HG03039 (cell line): ENCODE measurements around the gene ARMC12.
"Not testable (repeated sequence)": the region's sequence is repeated elsewhere in the genome, so short reads cannot be mapped to it uniquely, and the experiment has no call there.

Source experiments
- ATAC-seq: cut with Tn5 transposase; IDR thresholded peaks from one replicate; pipeline ENCODE4 v1.9.1; 2021; ENCODE audit warnings: mild to moderate bottlenecking, moderate library complexity; ENCODE audit not compliant: unreplicated experiment

The ARMC12 gene

DNA sequence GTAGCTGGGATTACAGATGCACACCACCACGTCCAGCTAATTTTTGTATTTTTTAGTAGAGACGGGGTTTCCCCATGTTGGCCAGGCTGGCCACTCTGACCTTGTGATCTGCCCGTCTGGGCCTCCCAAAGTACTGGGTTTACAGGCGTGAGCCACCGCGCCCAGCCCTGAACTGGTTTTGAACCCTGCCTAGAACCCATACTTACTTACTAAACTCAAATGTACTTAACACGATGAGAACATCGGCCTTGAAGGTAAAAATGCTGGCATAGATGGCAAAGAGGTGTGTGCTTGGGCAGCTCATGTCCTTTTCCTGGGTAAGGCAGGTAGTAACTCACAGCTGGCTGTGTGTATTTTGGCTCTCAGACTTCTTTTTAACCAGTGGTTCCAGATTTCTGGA lies 3.2 kb upstream of the ARMC12 start:
- no peak for ATAC-seq

DNA sequence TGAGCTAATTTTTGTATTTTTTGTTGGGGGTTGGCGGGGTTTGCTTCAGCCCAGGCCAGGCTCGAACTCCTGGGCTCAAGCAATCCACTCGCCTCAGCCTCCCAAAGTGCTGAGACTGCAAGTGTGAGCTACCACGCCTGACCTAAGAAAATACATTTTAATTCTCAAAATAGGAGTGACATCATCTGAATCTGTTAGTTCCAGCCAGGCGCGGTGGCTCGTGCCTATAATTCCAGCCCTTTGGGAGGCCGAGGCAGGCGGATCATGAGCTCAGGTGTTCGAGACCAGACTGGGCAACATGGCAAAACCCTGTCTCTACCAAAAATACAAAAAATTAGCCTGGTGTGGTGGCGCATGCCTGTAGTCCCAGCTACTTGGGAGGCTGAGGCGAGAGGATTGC lies 2.5 kb upstream of the ARMC12 start:
- ATAC-seq, result not testable (repeated sequence)

DNA sequence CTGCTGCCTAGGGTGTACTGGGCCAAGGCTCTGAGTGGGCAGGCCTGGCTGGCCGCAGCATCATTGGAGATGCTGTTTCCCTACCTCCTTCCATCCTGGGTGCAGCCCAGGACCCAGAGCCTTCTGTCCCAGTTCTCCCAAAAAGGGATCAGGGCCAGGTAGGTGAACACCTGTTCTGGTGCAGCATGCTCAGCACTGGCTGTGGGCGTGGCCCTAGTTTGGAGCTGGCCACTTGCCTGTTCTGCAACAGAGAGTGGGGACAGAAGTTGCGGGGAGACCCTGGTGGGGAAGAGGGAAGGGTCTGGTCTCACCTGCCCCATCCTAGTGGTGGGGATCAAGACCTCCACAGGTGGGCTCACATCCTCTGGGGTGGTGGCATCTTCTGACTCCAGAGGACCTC lies 1.4 kb upstream of the ARMC12 start:
- no peak for ATAC-seq

DNA sequence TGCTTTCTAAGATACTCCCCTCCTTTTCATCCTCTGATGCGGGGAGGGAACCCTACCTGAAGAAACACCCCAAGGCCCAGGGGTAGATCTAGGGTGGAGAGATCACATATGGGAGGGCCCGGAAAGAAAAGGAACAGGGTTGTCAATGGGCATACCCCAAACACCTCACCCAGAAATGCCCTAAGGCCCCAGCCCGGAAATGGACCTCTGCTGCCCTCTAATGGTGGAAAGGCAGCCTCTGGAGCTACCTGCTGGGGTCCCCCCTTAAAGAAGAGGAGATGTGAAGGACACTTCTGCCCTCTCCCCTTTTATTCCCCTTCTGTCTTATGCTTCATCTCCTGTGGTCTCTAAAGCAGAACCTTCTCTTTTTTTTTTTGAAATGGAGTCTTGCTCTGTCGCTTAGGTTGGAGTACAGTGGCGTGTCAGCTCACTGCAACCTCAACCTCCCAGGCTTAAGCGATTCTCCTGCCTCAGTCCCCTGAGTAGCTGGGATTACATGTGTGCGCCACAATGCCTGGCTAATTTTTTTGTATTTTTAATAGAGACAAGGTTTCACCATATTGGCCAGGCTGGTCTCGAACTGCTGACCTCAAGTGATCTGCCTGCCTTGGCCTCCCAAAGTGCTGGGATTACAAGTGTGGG lies 458 bp upstream of the ARMC12 start:
- no peak for ATAC-seq

DNA sequence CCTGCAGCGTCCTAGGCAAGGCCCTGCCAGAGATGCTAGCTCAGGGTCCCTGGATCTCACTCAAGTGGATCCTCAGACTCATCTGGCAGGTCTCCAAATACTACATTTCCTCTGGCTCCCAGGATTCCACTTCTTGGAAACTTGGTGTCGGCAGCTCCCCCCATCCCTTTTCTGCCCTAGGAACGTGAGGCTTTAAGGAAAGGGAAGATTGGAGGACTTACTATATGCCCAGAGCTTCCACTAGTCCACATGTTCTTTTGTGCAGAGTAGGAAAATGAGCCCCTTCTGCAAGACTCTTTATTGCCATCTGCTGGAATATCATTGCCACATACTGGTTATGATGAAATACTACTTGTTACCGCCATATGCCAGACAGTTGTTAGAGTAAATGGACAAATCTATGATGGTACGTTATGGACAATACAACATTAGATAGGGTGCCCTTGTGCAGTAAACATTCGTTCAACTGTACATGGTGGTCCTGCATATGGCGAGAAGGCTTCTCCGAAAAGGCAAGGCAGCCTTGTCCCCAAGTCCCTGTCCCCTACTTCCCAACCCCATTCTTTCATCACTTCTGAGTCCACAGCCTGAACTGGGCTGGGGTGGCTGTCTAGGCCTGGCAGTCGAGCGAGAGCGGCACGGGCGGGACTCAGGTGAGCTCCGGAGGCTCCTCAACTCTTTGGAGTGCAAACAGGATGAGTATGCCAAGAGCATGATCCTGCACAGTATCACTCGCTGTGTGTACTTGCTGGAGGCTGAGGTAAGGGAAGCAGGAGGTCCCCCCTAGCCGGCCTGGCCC lies 780 bp downstream of the ARMC12 start:
- no peak for ATAC-seq

DNA sequence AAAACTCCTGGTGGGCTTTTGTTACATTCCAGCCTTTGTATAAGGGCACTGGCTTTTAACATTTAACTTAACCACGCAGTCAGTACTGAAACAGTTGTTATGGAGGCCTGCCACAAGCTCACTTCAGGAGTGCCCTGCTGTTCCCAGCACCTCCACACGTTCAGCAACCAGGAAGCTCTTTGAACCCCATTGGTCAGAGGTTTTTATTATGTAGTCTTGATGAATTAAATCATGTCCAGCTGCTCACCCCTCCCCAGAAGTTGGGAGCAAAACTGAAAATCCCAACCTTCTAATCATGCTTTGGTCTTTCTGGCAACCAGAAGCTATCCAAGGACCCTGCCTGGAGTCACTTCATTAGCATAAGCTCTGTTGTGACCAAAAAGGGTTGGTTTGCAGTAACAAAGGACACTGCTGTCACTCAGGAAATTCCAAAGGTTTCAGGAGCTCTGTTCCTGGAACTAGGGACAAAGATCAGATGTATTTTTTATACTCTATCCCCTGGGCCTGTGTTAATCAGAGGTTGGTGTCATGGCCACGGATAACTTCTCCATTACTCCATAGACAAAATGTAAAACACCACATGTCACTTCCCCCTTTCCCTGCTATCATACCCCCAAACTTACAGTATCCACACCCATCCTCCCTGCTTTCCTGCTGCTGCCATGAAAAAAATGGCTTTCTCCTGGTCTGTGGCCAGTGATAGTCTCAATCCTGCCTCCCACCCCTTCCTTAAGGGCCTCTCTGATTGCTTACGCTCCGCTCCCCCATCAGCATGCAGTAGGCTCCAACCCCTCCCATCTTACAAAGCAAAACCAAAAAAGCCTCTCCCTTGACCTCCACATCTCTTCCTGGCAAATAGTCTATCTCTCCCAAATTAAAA lies 3.1 kb downstream of the ARMC12 start:
- ATAC-seq, result no peak

DNA sequence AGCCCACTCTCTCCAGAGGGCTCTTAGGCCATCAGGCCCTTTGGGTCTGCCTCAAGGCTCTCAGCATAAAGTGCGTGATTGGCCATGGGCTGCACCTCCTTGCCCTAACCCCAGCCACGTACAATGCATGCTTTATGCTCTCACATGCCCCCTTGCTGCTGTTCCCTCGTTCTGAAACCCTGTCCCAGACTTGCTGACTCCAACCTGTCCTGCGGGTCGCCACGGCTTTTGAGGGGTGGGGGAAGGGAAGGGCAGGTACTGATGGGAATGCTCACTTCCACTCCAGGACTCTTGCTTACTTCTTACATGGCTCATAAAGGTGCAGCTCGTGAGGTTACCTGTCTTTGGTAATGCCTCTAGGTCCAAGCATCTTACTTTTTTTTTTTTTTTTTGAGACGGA lies 6.0 kb downstream of the ARMC12 start:
- ATAC-seq, result no peak

DNA sequence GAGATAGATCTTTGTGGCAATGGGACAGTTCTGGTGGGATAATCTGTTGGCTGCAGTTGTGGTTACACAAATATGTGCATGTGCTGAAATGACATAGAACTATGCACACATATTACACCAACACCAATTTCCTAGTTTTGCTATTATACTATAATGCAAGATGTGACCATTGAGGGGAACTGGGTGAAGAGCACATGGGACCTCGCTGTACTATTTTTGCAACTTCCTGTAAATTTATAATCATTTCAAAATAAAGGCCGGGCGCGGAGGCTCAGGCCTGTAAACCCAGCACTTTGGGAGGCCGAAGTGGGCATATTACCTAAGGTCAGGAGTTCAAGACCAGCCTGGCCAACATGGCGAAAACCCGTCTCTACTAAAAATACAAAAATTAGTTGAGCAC lies 8.7 kb downstream of the ARMC12 start:
- no peak for ATAC-seq

DNA sequence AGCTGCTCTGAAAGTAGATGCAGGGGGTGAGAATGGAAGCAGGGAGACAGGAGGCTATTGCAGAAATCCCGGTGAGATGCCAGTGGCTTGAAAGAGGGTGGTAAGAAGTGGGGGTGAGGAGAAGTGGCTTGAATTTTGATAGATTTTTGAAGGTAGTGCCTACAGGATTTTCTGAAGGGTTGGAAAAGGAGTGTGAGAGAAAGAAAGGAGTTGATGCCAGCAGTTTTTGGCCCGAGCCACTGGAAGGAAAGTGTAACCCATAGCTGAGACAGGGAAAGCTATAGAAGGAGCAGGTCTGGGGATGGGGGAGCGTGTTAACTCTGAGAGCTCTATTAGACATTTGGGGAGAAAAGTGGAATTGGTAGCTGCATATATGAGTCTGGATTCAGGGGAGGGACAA lies 9.7 kb downstream of the ARMC12 start:
- no peak for ATAC-seq

DNA sequence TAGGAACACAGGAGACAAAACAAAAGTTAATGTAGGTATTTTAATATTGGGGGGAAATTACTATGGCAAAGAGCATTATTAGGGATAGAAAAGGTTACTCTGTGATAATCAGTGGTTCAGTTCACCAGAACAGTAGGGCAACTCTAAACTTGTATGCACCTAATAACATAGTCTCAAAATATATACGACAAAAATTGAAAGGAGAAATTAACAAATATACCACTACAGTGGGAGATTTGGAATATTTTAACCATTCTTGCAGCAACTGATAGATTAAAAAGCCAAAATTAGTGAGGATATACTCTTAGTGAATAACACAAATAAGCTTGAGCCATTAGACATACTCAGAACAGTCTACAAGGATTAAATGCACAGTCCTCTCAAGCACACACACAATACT lies 11.0 kb downstream of the ARMC12 start:
- ATAC-seq, result no peak

DNA sequence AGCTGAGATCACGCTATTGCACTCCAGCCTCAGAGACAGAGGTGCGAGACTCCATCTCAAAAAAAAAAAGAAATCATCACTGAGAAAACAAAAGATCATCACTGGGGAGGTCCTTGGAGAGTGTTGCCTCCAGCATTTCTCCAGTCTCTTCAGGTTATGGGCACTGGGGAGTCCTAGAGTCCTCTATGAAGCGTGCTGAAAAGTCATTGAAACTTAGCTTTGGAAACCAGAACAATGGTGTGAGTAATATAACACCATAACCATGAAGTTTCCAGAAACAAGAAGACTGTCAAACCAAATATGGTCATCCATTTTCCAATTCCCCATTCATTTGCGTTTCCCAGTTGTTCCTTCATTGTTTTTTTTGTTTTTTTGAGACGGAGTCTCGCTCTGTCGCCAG lies 13.7 kb downstream of the ARMC12 start:
- no peak for ATAC-seq

DNA sequence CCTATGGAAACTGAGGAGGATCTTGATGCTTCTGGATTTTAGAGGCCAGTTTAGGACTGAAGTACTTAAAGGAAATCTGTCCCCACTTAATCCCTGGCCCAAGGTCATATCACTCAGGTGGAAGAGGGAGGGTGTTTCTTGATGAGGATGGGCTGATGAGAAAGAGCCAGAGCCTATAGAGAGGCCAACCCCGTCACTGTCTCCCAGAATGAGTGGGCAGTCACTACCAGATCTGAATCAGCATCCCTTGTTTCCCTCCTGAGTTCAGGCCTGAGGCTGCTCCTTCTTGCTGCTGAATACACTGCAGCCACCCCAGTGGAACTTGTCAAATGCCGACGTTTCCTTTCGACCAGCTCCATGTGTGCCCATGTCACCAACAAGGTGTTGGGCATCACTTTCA lies 14.8 kb downstream of the ARMC12 start:
- no peak for ATAC-seq

DNA sequence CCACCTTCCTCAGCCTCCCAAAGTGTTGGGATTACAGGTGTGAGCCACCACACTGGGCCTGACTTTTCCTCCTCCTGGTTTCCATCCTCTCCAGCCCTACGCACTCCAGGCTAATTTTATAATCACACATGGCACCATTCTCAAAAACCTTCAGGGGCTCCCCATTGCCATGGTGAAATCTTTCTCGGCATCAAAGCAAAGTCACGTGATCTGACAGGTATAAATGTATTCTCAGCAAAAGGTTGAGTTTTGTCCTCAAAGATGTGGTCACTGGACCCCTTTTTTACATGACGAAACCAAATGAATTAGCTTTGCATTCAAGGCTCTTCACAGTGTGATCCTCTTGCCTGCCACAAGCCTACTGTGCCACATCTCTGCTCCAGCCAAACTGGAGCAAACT lies 15.5 kb downstream of the ARMC12 start:
- no peak for ATAC-seq

DNA sequence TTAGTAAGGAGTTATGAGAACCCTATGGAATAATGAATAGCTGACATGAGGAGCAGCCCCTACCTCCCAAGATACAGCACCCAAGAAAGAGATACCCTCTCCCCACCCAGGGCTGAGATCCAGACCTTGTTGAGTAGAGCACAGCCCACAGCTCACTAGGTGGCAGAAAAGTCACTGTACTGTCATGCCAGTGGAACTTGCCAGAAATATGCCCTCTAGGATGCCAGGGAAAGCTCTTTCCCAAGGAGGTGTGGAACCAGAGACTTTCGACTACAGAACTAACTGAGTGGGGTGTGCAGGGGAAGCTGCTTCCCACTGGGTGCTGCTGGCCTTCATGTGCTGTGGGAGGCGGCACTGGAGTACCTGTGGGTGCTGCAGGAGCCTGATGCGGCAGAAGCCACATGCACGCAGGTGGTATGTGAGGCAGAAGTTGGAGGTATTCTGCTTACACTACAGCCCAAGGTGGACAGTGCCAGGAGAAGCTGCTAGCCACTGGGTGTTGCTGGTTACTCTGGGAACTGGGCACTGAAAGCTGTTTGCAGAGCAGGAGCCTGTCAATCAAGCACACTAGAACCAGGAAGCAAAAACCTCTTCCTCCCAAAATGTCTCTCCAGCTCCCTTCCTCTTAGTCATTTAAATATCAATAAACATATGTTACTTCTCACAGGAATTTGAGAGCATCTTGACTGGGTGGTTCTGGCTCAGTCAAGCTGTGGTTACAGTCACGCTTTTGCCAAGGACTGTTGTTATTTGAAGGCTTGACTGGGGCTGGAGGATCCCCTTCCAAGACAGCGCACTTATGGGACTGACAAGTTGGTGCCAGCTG lies 17.8 kb downstream of the ARMC12 start:
- no peak for ATAC-seq

DNA sequence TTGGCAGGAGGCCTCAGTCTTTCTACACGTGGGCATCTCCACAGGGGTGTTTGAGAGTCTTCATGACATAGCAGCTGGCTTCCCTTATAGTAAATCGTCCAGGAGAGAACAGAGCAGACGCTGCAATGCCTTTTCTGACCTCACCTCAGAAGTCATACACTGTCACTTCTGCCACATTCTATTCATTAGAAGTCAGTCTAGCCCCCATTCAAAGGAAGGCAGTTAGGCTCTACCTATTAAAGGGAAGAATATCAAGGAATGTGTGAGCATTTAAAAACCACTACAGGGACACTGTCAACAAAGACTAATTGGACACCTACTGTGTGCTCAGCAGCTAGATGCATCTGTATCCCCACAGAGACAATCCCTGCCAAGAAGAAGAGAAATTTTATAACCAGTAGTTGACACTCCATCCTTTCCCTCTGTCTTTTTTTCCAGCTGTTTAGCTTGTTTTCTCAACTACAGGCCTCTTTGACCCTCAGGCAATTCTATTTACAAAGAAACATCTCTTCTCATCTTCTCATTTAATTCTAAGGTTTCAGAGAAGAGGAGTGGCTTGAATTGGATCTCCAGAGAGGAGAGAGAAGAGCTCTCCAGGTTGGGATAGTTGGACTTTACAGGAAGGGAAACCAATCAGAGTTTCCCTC lies 18.6 kb downstream of the ARMC12 start:
- ATAC-seq, result no peak

DNA sequence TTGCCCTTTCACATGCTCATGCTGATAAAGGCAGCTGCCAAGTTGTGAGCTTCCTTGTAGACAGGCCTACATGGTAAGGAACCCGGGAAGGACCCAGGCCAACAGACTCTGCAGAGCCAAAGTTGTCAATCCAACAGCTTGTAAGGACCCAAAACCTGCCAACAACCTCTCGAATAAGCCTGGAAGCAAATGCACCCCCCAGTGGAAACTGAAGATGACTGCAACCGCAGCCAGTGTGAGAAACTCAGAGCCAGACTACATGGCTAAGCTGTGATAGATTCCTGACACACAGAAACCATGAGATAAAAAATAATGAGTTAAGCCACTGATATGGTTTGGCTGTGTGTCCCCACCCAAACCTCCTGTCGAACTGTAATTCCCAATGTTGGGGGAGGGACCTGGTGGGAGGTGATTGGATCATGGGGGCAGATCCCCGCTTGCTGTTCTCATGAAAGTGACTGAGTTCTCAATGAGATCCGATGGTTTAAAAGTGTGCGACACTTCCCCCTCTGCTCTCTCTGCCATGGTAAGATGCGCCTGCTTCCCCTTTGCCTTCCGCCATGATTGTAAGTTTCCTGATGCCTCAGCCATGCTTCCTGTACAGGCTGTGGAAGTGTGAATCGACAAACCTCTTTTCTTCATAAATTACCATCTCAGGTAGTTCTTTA lies 20.8 kb downstream of the ARMC12 start:
- no peak for ATAC-seq

DNA sequence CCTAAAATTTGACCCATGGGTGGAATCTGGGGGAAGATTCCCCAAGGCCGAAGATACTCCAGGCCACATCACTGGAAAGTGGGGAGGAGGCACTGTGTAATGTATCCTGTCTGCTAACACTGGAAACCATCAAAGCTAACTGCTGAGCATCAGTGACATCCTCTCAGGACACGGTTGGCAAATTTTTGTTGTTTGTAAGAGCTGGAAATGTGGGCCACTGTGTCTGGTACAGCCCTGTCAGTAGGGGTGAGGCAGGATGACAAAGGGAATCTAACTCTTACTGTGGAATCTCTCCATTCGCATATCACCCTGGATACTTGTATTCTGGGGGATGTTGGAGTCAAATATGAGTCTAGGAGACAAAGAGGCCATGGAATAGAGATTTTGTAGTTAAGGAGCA lies 22.6 kb downstream of the ARMC12 start:
- ATAC-seq, result no peak

DNA sequence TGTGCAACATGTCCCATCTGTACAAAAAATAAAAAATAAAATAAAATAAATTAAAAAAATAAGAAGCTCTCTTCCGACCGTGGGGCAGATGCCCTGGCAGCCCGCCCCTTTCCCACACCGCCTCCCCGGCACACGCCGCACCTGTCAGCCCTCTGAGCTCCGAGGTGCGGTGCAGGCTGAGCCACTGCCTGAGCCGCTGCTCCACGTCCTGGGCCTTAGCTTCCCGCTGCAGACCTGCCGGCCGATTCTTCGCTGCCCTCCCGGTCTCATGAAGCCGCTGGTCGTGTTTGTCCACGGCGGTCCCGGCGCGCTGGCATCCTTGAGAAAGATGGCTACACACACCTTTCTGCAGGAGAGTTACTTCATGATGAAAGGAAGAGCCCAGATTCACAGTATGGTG lies 28.9 kb downstream of the ARMC12 start:
- ATAC-seq, result no peak

DNA sequence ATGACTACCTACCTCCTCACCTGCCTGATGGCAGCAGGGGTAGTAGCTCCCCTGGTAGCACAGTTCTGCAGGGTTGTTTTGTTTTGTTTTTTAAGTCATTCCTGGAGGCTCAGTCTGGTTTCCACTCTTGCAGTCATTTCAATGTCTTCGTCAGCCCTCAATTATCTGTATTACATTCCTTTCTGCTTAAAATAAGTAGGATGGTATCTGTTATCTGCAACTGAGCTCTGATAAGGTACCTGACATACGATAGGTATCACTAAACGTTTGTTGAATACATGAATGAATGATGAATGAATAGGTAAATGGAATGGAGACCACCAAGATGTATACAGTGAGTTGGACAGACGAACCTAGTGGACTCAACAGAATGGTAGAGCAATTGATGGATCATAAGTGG lies 32.4 kb downstream of the ARMC12 start:
- ATAC-seq, result no peak

DNA sequence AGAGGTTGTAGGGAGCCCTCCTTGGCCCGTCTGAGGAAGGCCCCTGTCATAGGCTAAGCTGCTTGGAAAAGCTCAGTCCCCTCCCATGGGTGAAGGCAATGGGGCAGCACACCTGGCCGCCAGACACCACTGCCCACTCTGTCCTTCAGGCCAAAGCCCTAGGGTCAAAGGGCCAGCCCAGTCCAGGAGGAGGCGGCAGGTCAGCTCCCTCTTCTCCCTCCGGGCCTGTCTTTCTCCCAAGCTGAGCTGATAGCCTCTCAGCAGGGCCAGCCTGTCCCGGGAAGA lies 34.5 kb downstream of the ARMC12 start:
- no peak for ATAC-seq
